ENCODE results near the gene R3HDML. TPM values are rescaled to one million over a fixed set of nuclear protein-coding genes. Genes with fewer than 3 reads are reported as not detected.

The R3HDML gene
- total and polyA plus RNA-seq, 10 of the 15 experiments (the other 5 are each of a cell fraction or from before 2014, with no cell fraction given), result not detected

GRCh38 chr20:44361021-44361420, 24.2 kb downstream of the R3HDML start (continued):
- TF ChIP-seq BCLAF1 (IDR thresholded peaks at IDR 0.05) (no peak), IKZF1 (conservative IDR thresholded peaks at IDR 0.05) (no peak), MXI1 (IDR thresholded peaks at IDR 0.05; ENCODE audit: low read depth, low read length) (no peak), HDAC6 (IDR thresholded peaks at IDR 0.05; ENCODE audit: unreplicated experiment) (no peak), POLR2A (IDR thresholded peaks at IDR 0.05; ENCODE audit: low read depth, low read length) (no peak), SMAD1 (IDR thresholded peaks at IDR 0.05; ENCODE audit: low read depth, partially characterized antibody) (no peak), ETV6 (conservative IDR thresholded peaks at IDR 0.05 in 1 of 2, IDR thresholded peaks at IDR 0.05 in 1 of 2; ENCODE audit: borderline replicate concordance in 1 of 2, low read depth in 1 of 2) (no peak), BRCA1 (IDR thresholded peaks at IDR 0.05; ENCODE audit: low read depth, low read length) (no peak), IRF4 (IDR thresholded peaks at IDR 0.05; ENCODE audit: low read depth, low read length) (no peak), WRNIP1 (IDR thresholded peaks at IDR 0.05; ENCODE audit: borderline replicate concordance, low read depth, low read length) (no peak), NR2C2 (IDR thresholded peaks at IDR 0.05; ENCODE audit: borderline replicate concordance, control insufficient read depth, insufficient read length, low read depth) (no peak)

- Histone ChIP-seq H4K20me1 (ENCODE audit: control insufficient read depth, insufficient read depth) (no peaks in the 10 kb centered on the region), H3K79me2 (ENCODE audit: control insufficient read depth, insufficient read depth, low read length) (no peaks in the 10 kb centered on the region), H3K9ac (ENCODE audit: control insufficient read depth, insufficient read depth, low read length) (no peak overlapping the region), H3K36me3 (ENCODE audit: control insufficient read depth in 2 of 2, insufficient read depth in 2 of 2, low read length in 1 of 2) (no peaks in the 10 kb centered on the region), H3K27ac (ENCODE audit: control insufficient read depth, insufficient read depth) (no peak overlapping the region), H3K4me1 (ENCODE audit: control insufficient read depth, insufficient read depth, low read length) (no peaks in the 10 kb centered on the region), H3K9me3 (replicated peaks; ENCODE audit: control insufficient read depth, insufficient read depth, low read length) (no peaks in the 10 kb centered on the region), H3K4me2 (ENCODE audit: control insufficient read depth, insufficient read depth) (no peak overlapping the region), H2AFZ (ENCODE audit: control insufficient read depth, low read depth, low read length) (no peak overlapping the region), H3K4me3 (no peak overlapping the region), H3K27me3 (replicated peaks in 1 of 2; ENCODE audit: control insufficient read depth in 2 of 2, insufficient read depth in 2 of 2, low read length in 1 of 2) (no peaks in the 10 kb centered on the region; a peak in 1 of 4 replicates)
- intact Hi-C loops (cut with micrococcal nuclease; ENCODE audit: unreplicated experiment) (no loop called here), in situ Hi-C loops (cut with MboI) (no loop called here)
- no peak for FAIRE-seq
- CTCF ChIA-PET, result interaction anchor here (0.6 kb wide), 1 partner anchor 181 kb away, joined by 3 read pairs; no protein-coding TSS in a partner anchor
- TF ChIP-seq MEF2B (IDR thresholded peaks at IDR 0.05; ENCODE audit: partially characterized antibody, poor library complexity, severe bottlenecking) (no peak), SMAD5 (IDR thresholded peaks at IDR 0.05; ENCODE audit: low read depth) (no peak)
- no peak for ATAC-seq
- DNase-seq (ENCODE audit: low read depth, low spot score), result no peak
- WGBS (ENCODE audit: insufficient coverage, insufficient replicate concordance, low lambda C conversion rate, missing lambda C conversion rate), result 31% methylated on average over 3 of the region's 4 CpGs
- no TSS peak for BruUV-seq (replicated peaks)
- POLR2A ChIA-PET, result no interaction called here
- RAD21 ChIA-PET (ENCODE audit: unreplicated experiment), result no interaction called here
- SMC1A ChIA-PET (ENCODE audit: uncharacterized antibody, unreplicated experiment), result no interaction called here
Measured at GRCh38 chr20:44362466-44362940, 25.7 kb downstream of the R3HDML start.
